ENCODE measurements around the gene SLFN14.
"Not testable (repeated sequence)": the region's sequence is repeated elsewhere in the genome, so short reads cannot be mapped to it uniquely, and the experiment has no call there.

The SLFN14 gene

DNA sequence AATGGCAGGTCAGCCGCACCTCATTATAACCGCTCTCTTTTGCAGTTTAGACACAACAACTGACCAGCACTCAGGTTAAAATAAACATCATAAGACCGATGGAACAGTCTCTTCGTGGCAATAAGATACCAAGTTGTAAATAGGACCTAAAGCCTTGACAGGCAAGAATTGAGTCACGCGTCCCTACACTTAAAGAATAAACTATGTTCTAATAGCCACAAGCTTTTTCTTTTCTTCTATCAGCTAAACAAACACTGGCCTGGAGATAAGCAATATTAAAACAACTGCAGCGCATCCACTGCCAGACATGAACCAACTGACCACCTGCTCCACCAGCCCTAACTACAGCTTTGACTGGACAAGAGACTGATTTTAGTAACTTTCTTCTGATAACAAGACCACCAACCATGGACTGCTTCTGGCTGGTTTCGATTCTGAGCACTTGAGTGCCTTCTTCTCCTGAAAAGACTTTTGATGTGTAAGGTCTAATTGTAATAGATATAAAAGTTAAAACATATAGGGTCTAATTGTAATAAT lies 40.6 kb downstream of the SLFN14 start:
- H3K27me3 ChIP-seq (ENCODE audit: insufficient read depth, low read depth): no peaks in the 10 kb centered on the region
- H4K20me1 ChIP-seq (ENCODE audit: insufficient read depth): no peaks in the 10 kb centered on the region

DNA sequence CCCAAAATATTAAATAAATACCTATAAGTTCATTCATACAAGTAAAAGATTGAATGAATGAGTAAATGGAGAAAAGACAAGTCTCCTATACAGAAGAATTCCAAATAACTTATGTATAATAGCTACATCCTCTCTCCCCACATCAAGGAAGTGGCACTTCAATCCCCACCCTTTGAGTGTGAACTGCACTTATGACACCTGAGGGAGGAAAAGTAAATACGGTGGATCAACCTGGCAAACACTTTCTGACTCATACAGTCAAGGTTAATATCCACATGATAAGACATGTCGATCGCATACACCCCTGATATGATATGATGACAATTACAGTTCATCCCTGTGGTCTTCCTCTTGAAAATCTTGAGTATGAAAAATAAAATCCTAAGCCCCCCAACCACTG lies 41.2 kb downstream of the SLFN14 start:
- H3K36me3 ChIP-seq (ENCODE audit: insufficient read depth): no peaks in the 10 kb centered on the region

More for the DNA sequence above, 40.6 kb downstream of the SLFN14 start:
- no peak overlapping the region for H2AFZ ChIP-seq (ENCODE audit: low read depth)
- no peak overlapping the region for H3K4me2 ChIP-seq
- TF ChIP-seq CTCF (conservative IDR thresholded peaks at IDR 0.05; ENCODE audit: low read depth, low read length): no peak
- no peak overlapping the region for H3K9ac ChIP-seq
- no peaks in the 10 kb centered on the region for H3K36me3 ChIP-seq (ENCODE audit: insufficient read depth)
- no peaks in the 10 kb centered on the region for H3K79me2 ChIP-seq (ENCODE audit: insufficient read depth, low read depth)
- no peaks in the 10 kb centered on the region for H3K4me1 ChIP-seq (ENCODE audit: low read depth, poor library complexity, severe bottlenecking)
- no peak overlapping the region for H3K27ac ChIP-seq
- H3K4me3 ChIP-seq (IDR thresholded peaks at IDR 0.05; ENCODE audit: insufficient read depth, low read depth, low read length): no peak overlapping the region

DNA sequence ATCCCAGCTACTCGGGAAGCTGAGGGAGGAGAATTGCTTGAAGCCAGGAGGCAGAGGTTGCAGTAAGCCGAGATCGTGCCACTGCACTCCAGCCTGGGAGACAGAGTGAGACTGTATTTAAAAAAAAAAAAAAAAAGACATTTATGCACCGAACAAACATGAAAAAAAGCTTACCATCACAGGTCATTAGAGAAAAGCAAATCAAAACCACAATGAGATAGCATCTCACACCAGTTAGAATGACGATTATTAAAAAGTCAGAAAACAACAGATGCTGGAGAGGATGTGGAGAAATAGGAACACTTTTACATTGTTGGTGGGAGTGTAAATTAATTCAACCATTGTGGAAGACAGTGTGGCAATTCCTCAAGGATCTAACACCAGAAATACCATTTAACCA lies 42.2 kb downstream of the SLFN14 start:
- not testable (repeated sequence) for H3K36me3 ChIP-seq (ENCODE audit: insufficient read depth); H3K79me2 ChIP-seq (ENCODE audit: insufficient read depth, low read depth); H3K4me3 ChIP-seq (IDR thresholded peaks at IDR 0.05; ENCODE audit: insufficient read depth, low read depth, low read length); H4K20me1 ChIP-seq (ENCODE audit: insufficient read depth); H3K9ac ChIP-seq; H2AFZ ChIP-seq (ENCODE audit: low read depth); H3K27me3 ChIP-seq (ENCODE audit: insufficient read depth, low read depth); H3K27ac ChIP-seq; H3K4me2 ChIP-seq; H3K4me1 ChIP-seq (ENCODE audit: low read depth, poor library complexity, severe bottlenecking)

More for the DNA sequence above, 41.2 kb downstream of the SLFN14 start:
- Histone ChIP-seq H3K79me2 (ENCODE audit: insufficient read depth, low read depth) (no peaks in the 10 kb centered on the region), H2AFZ (ENCODE audit: low read depth) (no peak overlapping the region), H3K4me2 (no peak overlapping the region), H3K9ac (no peak overlapping the region), H3K4me1 (ENCODE audit: low read depth, poor library complexity, severe bottlenecking) (no peaks in the 10 kb centered on the region), H3K27ac (no peak overlapping the region), H3K4me3 (IDR thresholded peaks at IDR 0.05; ENCODE audit: insufficient read depth, low read depth, low read length) (no peak overlapping the region), H3K27me3 (ENCODE audit: insufficient read depth, low read depth) (no peaks in the 10 kb centered on the region), H4K20me1 (ENCODE audit: insufficient read depth) (no peaks in the 10 kb centered on the region)
- no peak for TF ChIP-seq CTCF (conservative IDR thresholded peaks at IDR 0.05; ENCODE audit: low read depth, low read length)

DNA sequence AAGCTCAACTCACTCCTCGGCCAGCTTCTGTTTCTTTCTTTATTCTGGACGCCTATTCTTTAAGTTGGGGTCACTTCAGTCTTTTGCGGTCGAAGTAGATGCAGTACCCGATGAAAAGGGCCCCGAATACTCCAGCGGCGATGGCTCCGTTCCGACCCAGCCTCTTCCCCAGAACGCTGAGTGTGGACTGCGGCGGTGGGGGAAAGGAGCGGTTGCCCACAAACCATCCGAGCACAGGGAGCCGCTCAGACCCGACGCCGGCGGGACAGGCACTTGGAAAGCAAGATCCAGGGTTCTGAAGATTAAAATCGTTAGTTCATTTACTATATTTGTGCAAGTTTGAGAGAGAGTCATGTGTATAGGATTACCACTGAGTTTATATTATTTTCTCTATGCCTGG lies 45.6 kb downstream of the SLFN14 start:
- TF ChIP-seq CTCF (conservative IDR thresholded peaks at IDR 0.05; ENCODE audit: low read depth, low read length): no peak
- Histone ChIP-seq H3K27me3 (ENCODE audit: insufficient read depth, low read depth) (no peaks in the 10 kb centered on the region), H3K4me1 (ENCODE audit: low read depth, poor library complexity, severe bottlenecking) (no peaks in the 10 kb centered on the region), H2AFZ (ENCODE audit: low read depth) (no peak overlapping the region), H4K20me1 (ENCODE audit: insufficient read depth) (no peaks in the 10 kb centered on the region), H3K9ac (no peak overlapping the region), H3K4me3 (IDR thresholded peaks at IDR 0.05; ENCODE audit: insufficient read depth, low read depth, low read length) (no peak overlapping the region), H3K27ac (no peak overlapping the region), H3K79me2 (ENCODE audit: insufficient read depth, low read depth) (no peaks in the 10 kb centered on the region), H3K36me3 (ENCODE audit: insufficient read depth) (no peaks in the 10 kb centered on the region), H3K4me2 (no peak overlapping the region)

DNA sequence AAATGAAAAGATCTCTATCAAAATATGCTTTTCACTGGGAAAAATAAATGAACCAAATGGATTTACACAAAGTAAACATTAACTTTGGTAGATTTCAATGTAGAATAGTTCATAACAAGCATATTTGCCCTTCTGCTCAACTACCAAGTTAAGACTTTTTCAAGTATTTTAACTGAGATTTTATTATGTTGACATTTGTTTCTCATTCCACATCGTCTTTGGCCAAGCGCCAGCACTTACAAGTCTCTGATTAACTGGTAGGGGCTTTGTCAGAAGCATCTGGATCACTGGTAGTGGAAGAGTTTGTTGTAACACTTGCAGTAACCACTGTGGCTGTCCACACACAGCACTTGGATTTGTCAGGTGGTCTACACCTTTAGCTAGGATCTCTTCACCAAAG lies 46.1 kb downstream of the SLFN14 start:
- no peak for TF ChIP-seq CTCF (conservative IDR thresholded peaks at IDR 0.05; ENCODE audit: low read depth, low read length)
- no peak overlapping the region for H3K27ac ChIP-seq
- H3K79me2 ChIP-seq (ENCODE audit: insufficient read depth, low read depth): no peaks in the 10 kb centered on the region
- H3K4me1 ChIP-seq (ENCODE audit: low read depth, poor library complexity, severe bottlenecking): no peaks in the 10 kb centered on the region
- H3K36me3 ChIP-seq (ENCODE audit: insufficient read depth): no peaks in the 10 kb centered on the region
- no peaks in the 10 kb centered on the region for H4K20me1 ChIP-seq (ENCODE audit: insufficient read depth)
- H3K4me3 ChIP-seq (IDR thresholded peaks at IDR 0.05; ENCODE audit: insufficient read depth, low read depth, low read length): no peak overlapping the region
- H3K9ac ChIP-seq: no peak overlapping the region
- no peak overlapping the region for H2AFZ ChIP-seq (ENCODE audit: low read depth)
- H3K4me2 ChIP-seq: no peak overlapping the region
- no peaks in the 10 kb centered on the region for H3K27me3 ChIP-seq (ENCODE audit: insufficient read depth, low read depth)

Measured in KMS-11 (cell line).